Right lobe of liver (tissue), 4 donors: Measurements from ENCODE around the gene FAM43A.

Experiments
- CTCF ChIP-seq, 4 donors: fragments of 200-600 bp in 3 of 4; fragments of 450-650 bp in 1 of 4; IDR thresholded peaks; one replicate each; pipeline versions ENCODE4 v1.5.1 to v1.8.0; 2016 to 2022; ENCODE audit warnings: antibody characterized with exemption in 4 of 4, mild to moderate bottlenecking in 2 of 4
- POLR2A ChIP-seq: fragments of 450-650 bp; IDR thresholded peaks from one replicate; pipeline ENCODE4 v1.6.1; 2017; ENCODE audit warnings: antibody characterized with exemption, mild to moderate bottlenecking
- donor health status: DM: no; HTN: no; CAD: no.
- donor health status: DM: no; HTN: no; CAD: no.
- donor health status: DM: no; HTN: yes; CAD: no.

GRCh38 chr3:194654443-194654842 lies 31.2 kb upstream of the FAM43A start:
- TF ChIP-seq POLR2A (no peak), CTCF (IDR thresholded peaks at IDR 0.05) (no peak)
